Measurements from ENCODE around the gene YY1.

YY1 gene

GRCh38 chr14:100246809-100247428 is 8.0 kb downstream of the YY1 start:
- Histone ChIP-seq H3K27me3 (replicated peaks; ENCODE audit: control insufficient read depth, insufficient read depth, low read length) (no peaks in the 10 kb centered on the region), H3K36me3 (ENCODE audit: control insufficient read depth, insufficient read depth, low read length) (peaks cover 3% of the 10 kb centered on the region), H3K4me3 (replicated peaks; ENCODE audit: low read depth, low read length) (no peak overlapping the region)
- peak; percentile 57 for TF ChIP-seq CTCF (IDR thresholded peaks at IDR 0.05; ENCODE audit: insufficient read depth, low read length, poor library complexity, severe bottlenecking)
- DNase-seq (ENCODE audit: extremely low read depth, insufficient read length): no peak

GRCh38 chr14:100250732-100251465 is 12.0 kb downstream of the YY1 start:
- Histone ChIP-seq H3K36me3 (ENCODE audit: control insufficient read depth, insufficient read depth, low read length) (peaks cover 3% of the 10 kb centered on the region), H3K27me3 (replicated peaks; ENCODE audit: control insufficient read depth, insufficient read depth, low read length) (no peaks in the 10 kb centered on the region), H3K4me3 (replicated peaks; ENCODE audit: low read depth, low read length) (no peak overlapping the region)
- TF ChIP-seq CTCF (IDR thresholded peaks at IDR 0.05; ENCODE audit: insufficient read depth, low read length, poor library complexity, severe bottlenecking): no peak
- no peak for DNase-seq (ENCODE audit: extremely low read depth, insufficient read length)

- Histone ChIP-seq H3K27me3 (replicated peaks; ENCODE audit: control insufficient read depth, insufficient read depth, low read length) (no peaks in the 10 kb centered on the region), H3K4me3 (replicated peaks; ENCODE audit: low read depth, low read length) (no peak overlapping the region), H3K36me3 (ENCODE audit: control insufficient read depth, insufficient read depth, low read length) (no peaks in the 10 kb centered on the region; the same call in none of the 2 replicates)
- DNase-seq (ENCODE audit: extremely low read depth, insufficient read length): no peak
- TF ChIP-seq CTCF (IDR thresholded peaks at IDR 0.05; ENCODE audit: insufficient read depth, low read length, poor library complexity, severe bottlenecking): no peak
These were observed 13.7 kb downstream of the YY1 start for GRCh38 chr14:100252684-100253083.

- Histone ChIP-seq H3K27me3 (replicated peaks; ENCODE audit: control insufficient read depth, insufficient read depth, low read length) (no peaks in the 10 kb centered on the region), H3K4me3 (replicated peaks; ENCODE audit: low read depth, low read length) (no peak overlapping the region; the same call in 1 of the 2 replicates), H3K36me3 (ENCODE audit: control insufficient read depth, insufficient read depth, low read length) (no peaks in the 10 kb centered on the region; the same call in none of the 2 replicates)
- no peak for TF ChIP-seq CTCF (IDR thresholded peaks at IDR 0.05; ENCODE audit: insufficient read depth, low read length, poor library complexity, severe bottlenecking)
- DNase-seq (ENCODE audit: extremely low read depth, insufficient read length): peak; percentile 37
These were observed 17.5 kb downstream of the YY1 start for GRCh38 chr14:100256339-100256895.

GRCh38 chr14:100261621-100262020 is 22.7 kb downstream of the YY1 start:
- no peak overlapping the region for H3K4me3 ChIP-seq (replicated peaks; ENCODE audit: low read depth, low read length)
- H3K36me3 ChIP-seq (ENCODE audit: control insufficient read depth, insufficient read depth, low read length): peaks cover 11% of the 10 kb centered on the region
- no peak for DNase-seq (ENCODE audit: extremely low read depth, insufficient read length)
- TF ChIP-seq CTCF (IDR thresholded peaks at IDR 0.05; ENCODE audit: insufficient read depth, low read length, poor library complexity, severe bottlenecking): no peak
- H3K27me3 ChIP-seq (replicated peaks; ENCODE audit: control insufficient read depth, insufficient read depth, low read length): no peaks in the 10 kb centered on the region

Measured in GM06990 (cell line).